Lower leg skin (tissue), 4 donors: ENCODE data around the gene TMEM233. TPM values are rescaled to one million over a fixed set of nuclear protein-coding genes. Genes with fewer than 3 reads are reported as not detected.

Experiments used
- DNase-seq, 2 donors: peaks; one replicate each; pipeline ENCODE4 v3.0.0-alpha.2; 2019; ENCODE audit warnings: low spot score in 2 of 2
- H3K4me3 ChIP-seq: fragments of 200-600 bp; sonication (generic); 2 replicates; pipeline ENCODE4 v1.5.1; 2017; ENCODE audit warnings: mild to moderate bottlenecking, low read depth; ENCODE audit not compliant: poor library complexity, severe bottlenecking
- CTCF ChIP-seq, 3 donors: fragments of 450-650 bp; IDR thresholded peaks; one replicate each; pipeline ENCODE4 v1.5.1; 2016; ENCODE audit warnings: antibody characterized with exemption in 3 of 3, mild to moderate bottlenecking in 3 of 3, moderate library complexity in 2 of 3
- POLR2A ChIP-seq, 2 donors: fragments of 450-650 bp; IDR thresholded peaks; one replicate each; pipeline ENCODE4 v1.6.1; 2016 to 2017; ENCODE audit warnings: antibody characterized with exemption in 2 of 2, mild to moderate bottlenecking in 1 of 2, moderate library complexity in 1 of 2
- WGBS, 2 donors: methylation state at CpG; one replicate each; pipeline ENCODE4 v1.1.5; 2018; 5-methylcytosine and 5-hydroxymethylcytosine counted together
- intact Hi-C: fragments of 100-400 bp; cut with DNase I; formaldehyde crosslinking; loops from one replicate; pipeline ENCODE4 v1.15.0; 2023; ENCODE audit warnings: low total_unique reads
- total RNA-seq, 4 donors: library from RNA; depleted of rRNA; stranded (reverse); fragments of >200 nt; gene quantifications; one replicate each; pipeline ENCODE4 v1.1.0, GENCODE V29; 2016

Gene TMEM233
- total RNA-seq, 4 donors from 2014 or later, result 0.06 TPM; not detected in 3

GRCh38 chr12:119624966-119625365 is 31.4 kb downstream of the TMEM233 start:
- intact Hi-C loops, result no loop called here
- TF ChIP-seq POLR2A (IDR thresholded peaks at IDR 0.05) (no peak), CTCF (IDR thresholded peaks at IDR 0.05) (no peak)
- H3K4me3 ChIP-seq, result no peak overlapping the region
- no peak for DNase-seq
- WGBS, 2 donors, result 69 to 73% methylated on average over 4 of the region's 4 CpGs

GRCh38 chr12:119627019-119627643 is 33.6 kb downstream of the TMEM233 start:
- 83 to 90% methylated on average over 6 of the region's 6 CpGs for WGBS, 2 donors
- DNase-seq, result no peak
- no peak overlapping the region for H3K4me3 ChIP-seq
- intact Hi-C loops, result no loop called here
- TF ChIP-seq POLR2A (IDR thresholded peaks at IDR 0.05), result no peak
- no peak for TF ChIP-seq CTCF (IDR thresholded peaks at IDR 0.05)

DNA sequence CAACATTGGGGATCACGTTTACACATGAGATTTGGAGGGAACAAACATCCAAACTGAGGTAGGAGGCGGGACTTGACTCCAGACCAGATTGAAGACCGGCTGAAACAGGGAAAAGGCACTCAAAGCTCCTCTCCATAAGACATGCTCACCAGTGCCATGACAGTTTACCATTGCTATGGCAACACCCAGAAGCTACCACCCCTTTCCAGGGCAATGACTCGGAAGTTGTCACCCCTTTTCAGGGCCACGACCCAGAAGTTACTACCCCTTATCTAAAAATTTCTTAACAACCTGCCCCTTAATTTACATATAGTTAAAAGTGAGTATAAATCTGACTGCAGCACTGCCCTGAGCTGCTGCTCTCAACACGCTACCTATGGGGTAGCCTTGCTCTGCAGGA is 34.1 kb downstream of the TMEM233 start:
- 74 to 76% methylated on average over 6 of the region's 6 CpGs for WGBS, 2 donors
- TF ChIP-seq CTCF (IDR thresholded peaks at IDR 0.05), result no peak
- TF ChIP-seq POLR2A (IDR thresholded peaks at IDR 0.05), result no peak
- no peak for DNase-seq
- intact Hi-C loops, result no loop called here
- no peak overlapping the region for H3K4me3 ChIP-seq

DNA sequence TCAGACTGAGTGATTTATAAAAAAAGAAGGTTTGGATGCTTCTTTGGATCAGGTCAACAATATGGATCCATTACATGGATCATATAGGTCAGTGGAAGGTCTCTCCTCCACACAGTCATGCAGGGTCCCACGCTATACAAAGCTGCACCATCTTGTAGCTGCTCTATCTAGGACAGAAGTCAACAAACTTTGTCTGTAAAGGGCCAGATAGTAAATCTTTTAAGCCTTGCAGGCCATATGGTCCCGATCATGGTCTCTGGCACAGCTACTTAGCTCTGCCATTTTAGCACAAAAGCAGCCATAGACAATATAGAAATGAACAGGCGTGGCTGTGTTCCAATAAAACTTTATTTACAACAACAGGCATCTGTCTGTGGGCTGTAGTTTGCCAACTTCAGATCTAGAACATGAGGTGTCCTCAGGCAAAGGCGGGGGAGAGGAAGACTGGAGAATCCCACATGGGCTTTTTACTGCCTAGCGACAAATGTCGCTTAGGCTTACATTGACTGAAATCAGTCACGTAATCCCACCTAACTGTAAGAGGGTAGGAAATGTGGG is 36.7 kb downstream of the TMEM233 start:
- intact Hi-C loops, result no loop called here
- TF ChIP-seq CTCF (IDR thresholded peaks at IDR 0.05) (no peak), POLR2A (IDR thresholded peaks at IDR 0.05) (no peak)
- H3K4me3 ChIP-seq, result no peak overlapping the region
- WGBS, 2 donors, result 87 to 90% methylated on average over 7 of the region's 7 CpGs
- DNase-seq, result no peak

GRCh38 chr12:119630962-119631550 is 37.5 kb downstream of the TMEM233 start:
- intact Hi-C loops, result no loop called here
- DNase-seq, result no peak
- 45 to 85% methylated on average over 1 of the region's 1 CpG for WGBS, 2 donors
- H3K4me3 ChIP-seq, result no peak overlapping the region
- TF ChIP-seq POLR2A (IDR thresholded peaks at IDR 0.05) (no peak), CTCF (IDR thresholded peaks at IDR 0.05) (no peak)
